ENCODE measurements around the gene MGME1.

MGME1 gene

GRCh38 chr20:17960927-17961586 lies 7.8 kb upstream of the MGME1 start:
- DNase-seq: no peak

GRCh38 chr20:17961587-17961940 lies 7.3 kb upstream of the MGME1 start:
- DNase-seq: no peak

GRCh38 chr20:17963114-17963897 lies 5.5 kb upstream of the MGME1 start:
- no peak for DNase-seq

GRCh38 chr20:17964073-17964472 lies 4.7 kb upstream of the MGME1 start:
- DNase-seq: no peak

- DNase-seq: no peak
These were observed 4.2 kb upstream of the MGME1 start for GRCh38 chr20:17964632-17965031.

GRCh38 chr20:17965042-17965697 lies 3.6 kb upstream of the MGME1 start:
- no peak for DNase-seq

- DNase-seq: no peak
These were observed 2.1 kb upstream of the MGME1 start for GRCh38 chr20:17966432-17967310.

GRCh38 chr20:17967521-17968365 lies 1.1 kb upstream of the MGME1 start:
- DNase-seq: no peak

GRCh38 chr20:17969278-17969883 lies 563 bp downstream of the MGME1 start:
- DNase-seq: no peak

- DNase-seq: no peak
These were observed 1.1 kb downstream of the MGME1 start for GRCh38 chr20:17969884-17970409.

- no peak for DNase-seq
These were observed 2.6 kb downstream of the MGME1 start for GRCh38 chr20:17971300-17972013.

- no peak for DNase-seq
These were observed 3.3 kb downstream of the MGME1 start for GRCh38 chr20:17972121-17972520.

GRCh38 chr20:17976305-17976704 lies 7.5 kb downstream of the MGME1 start:
- no peak for DNase-seq

GRCh38 chr20:17985388-17986018 lies 16.7 kb downstream of the MGME1 start:
- DNase-seq: no peak

GRCh38 chr20:17987988-17988387 lies 19.2 kb downstream of the MGME1 start:
- no peak for DNase-seq

- no peak for DNase-seq
These were observed 21.6 kb downstream of the MGME1 start for GRCh38 chr20:17990278-17990972.

GRCh38 chr20:17992224-17992637 lies 23.4 kb downstream of the MGME1 start:
- no peak for DNase-seq

- no peak for DNase-seq
These were observed 24.2 kb downstream of the MGME1 start for GRCh38 chr20:17992847-17993513.

GRCh38 chr20:17993546-17993945 lies 24.7 kb downstream of the MGME1 start:
- DNase-seq: no peak

Measured in activated gamma-delta T cell (primary cell).